Naive B cell (primary cell): ENCODE data around the gene RBFOX2. TPM values are rescaled to one million over a fixed set of nuclear protein-coding genes. Genes with fewer than 3 reads are reported as not detected.
"Not testable (repeated sequence)": the region's sequence is repeated elsewhere in the genome, so short reads cannot be mapped to it uniquely, and the experiment has no call there.

Experiments used
- ATAC-seq, 2 donors: fragments of 150-1000 bp; cut with Tn5 transposase; 2 replicates each; pipeline ENCODE4 v1.10.0; 2021; ENCODE audit warnings: low read depth in 2 of 2, mild to moderate bottlenecking in 2 of 2, moderate library complexity in 2 of 2
- DNase-seq: peaks from one replicate; pipeline ENCODE4 v3.0.0; 2022
- H3K27ac Mint-ChIP-seq, 6 donors: one replicate each; pipeline ENCODE4 v1.8.0; 2020 to 2022; ENCODE audit warnings: mild to moderate bottlenecking in 6 of 6, mixed read lengths in 6 of 6, moderate library complexity in 5 of 6, inconsistent platforms in 2 of 6
- H3K27me3 Mint-ChIP-seq, 3 donors: one replicate each; pipeline ENCODE4 v1.8.0; 2021 to 2022; ENCODE audit warnings: mixed read lengths in 3 of 3, mild to moderate bottlenecking in 1 of 3
- H3K36me3 Mint-ChIP-seq, 2 donors: one replicate each; pipeline ENCODE4 v1.8.0; 2020 to 2022; ENCODE audit warnings: mixed read lengths in 2 of 2, inconsistent platforms in 1 of 2, mild to moderate bottlenecking in 1 of 2
- H3K4me1 Mint-ChIP-seq, 3 donors: one replicate each; pipeline ENCODE4 v1.8.0; 2020 to 2022; ENCODE audit warnings: mixed read lengths in 3 of 3, inconsistent platforms in 1 of 3, mild to moderate bottlenecking in 1 of 3, moderate library complexity in 1 of 3
- H3K4me3 Mint-ChIP-seq, 8 donors: one replicate each; pipeline ENCODE4 v1.8.0; 2020 to 2022; ENCODE audit warnings: mild to moderate bottlenecking in 8 of 8, mixed read lengths in 8 of 8, moderate library complexity in 8 of 8, inconsistent platforms in 2 of 8
- H3K9me3 Mint-ChIP-seq, 7 donors: one replicate each; pipeline ENCODE4 v1.8.0; 2020 to 2022; ENCODE audit warnings: mixed read lengths in 7 of 7, mild to moderate bottlenecking in 5 of 7, inconsistent platforms in 2 of 7, moderate library complexity in 1 of 7
- polyA plus RNA-seq, 6 donors: library from polyadenylated mRNA; unstranded; fragments of 300-500 nt; fragmentation: Illumina TruSeq; gene quantifications; one replicate each; pipeline ENCODE4 v1.2.3, GENCODE V29; 2021; ENCODE audit warnings: low read depth in 6 of 6

RBFOX2 gene
- polyA plus RNA-seq, 6 donors from 2014 or later, result not detected

GRCh38 chr22:35996596-35996995 lies 32.0 kb downstream of the RBFOX2 start:
- ATAC-seq (no peak), DNase-seq (no peak)
- Mint-ChIP-seq H3K4me3 (no peak overlapping the region), H3K9me3 (no peaks in the 10 kb centered on the region), H3K36me3 (no peaks in the 10 kb centered on the region), H3K27me3 (peaks cover 24 to 32% (median 29%) of the 10 kb centered on the region in 3 donors), H3K4me1 (peaks cover 0 to 9% (median 4%) of the 10 kb centered on the region in 3 donors), H3K27ac (no peak overlapping the region)

- H3K4me1 Mint-ChIP-seq, result peaks cover 0 to 9% (median 4%) of the 10 kb centered on the region in 3 donors
- no peak overlapping the region for H3K27ac Mint-ChIP-seq
- DNase-seq, result no peak
- ATAC-seq, result no peak
- peaks cover 20 to 30% (median 29%) of the 10 kb centered on the region in 3 donors for H3K27me3 Mint-ChIP-seq
- no peaks in the 10 kb centered on the region for H3K9me3 Mint-ChIP-seq
- H3K36me3 Mint-ChIP-seq, result no peaks in the 10 kb centered on the region
- no peak overlapping the region for H3K4me3 Mint-ChIP-seq
Measured at GRCh38 chr22:35995772-35996171, 32.9 kb downstream of the RBFOX2 start.

- peaks cover 0 to 9% (median 4%) of the 10 kb centered on the region in 3 donors for H3K4me1 Mint-ChIP-seq
- H3K36me3 Mint-ChIP-seq, result no peaks in the 10 kb centered on the region
- no peaks in the 10 kb centered on the region for H3K9me3 Mint-ChIP-seq
- DNase-seq, result no peak
- ATAC-seq, result no peak
- H3K27ac Mint-ChIP-seq, result no peak overlapping the region
- H3K27me3 Mint-ChIP-seq, result peaks cover 18 to 29% (median 27%) of the 10 kb centered on the region in 3 donors
- no peak overlapping the region for H3K4me3 Mint-ChIP-seq
Measured at GRCh38 chr22:35995348-35995747, 33.3 kb downstream of the RBFOX2 start.

GRCh38 chr22:35993727-35994126 lies 34.9 kb downstream of the RBFOX2 start:
- not testable (repeated sequence) for H3K27ac Mint-ChIP-seq, ATAC-seq, DNase-seq, H3K4me3 Mint-ChIP-seq, H3K9me3 Mint-ChIP-seq, H3K36me3 Mint-ChIP-seq, H3K4me1 Mint-ChIP-seq
- peaks cover 18 to 29% (median 23%) of the 10 kb centered on the region in 3 donors for H3K27me3 Mint-ChIP-seq

- peaks cover 0 to 9% (median 4%) of the 10 kb centered on the region in 3 donors for H3K4me1 Mint-ChIP-seq
- no peak for ATAC-seq
- no peaks in the 10 kb centered on the region for H3K9me3 Mint-ChIP-seq
- H3K27me3 Mint-ChIP-seq, result peaks cover 18 to 24% (median 23%) of the 10 kb centered on the region in 3 donors
- H3K4me3 Mint-ChIP-seq, result no peak overlapping the region
- H3K27ac Mint-ChIP-seq, result no peak overlapping the region
- DNase-seq, result no peak
- H3K36me3 Mint-ChIP-seq, result no peaks in the 10 kb centered on the region
Measured at GRCh38 chr22:35993048-35993714, 35.4 kb downstream of the RBFOX2 start.

- no peak overlapping the region for H3K27ac Mint-ChIP-seq
- H3K9me3 Mint-ChIP-seq, result no peaks in the 10 kb centered on the region
- peaks cover 14 to 21% (median 18%) of the 10 kb centered on the region in 3 donors for H3K27me3 Mint-ChIP-seq
- H3K4me3 Mint-ChIP-seq, result no peak overlapping the region
- H3K36me3 Mint-ChIP-seq, result no peaks in the 10 kb centered on the region
- peaks cover 0 to 9% (median 4%) of the 10 kb centered on the region in 3 donors for H3K4me1 Mint-ChIP-seq
- no peak for DNase-seq
- no peak for ATAC-seq
Measured at GRCh38 chr22:35991168-35991567, 37.5 kb downstream of the RBFOX2 start.

GRCh38 chr22:35988030-35988429 lies 40.6 kb downstream of the RBFOX2 start:
- peaks cover 19 to 26% (median 23%) of the 10 kb centered on the region in 3 donors for H3K27me3 Mint-ChIP-seq
- ATAC-seq, result no peak
- DNase-seq, result no peak
- H3K9me3 Mint-ChIP-seq, result no peaks in the 10 kb centered on the region
- no peaks in the 10 kb centered on the region for H3K36me3 Mint-ChIP-seq
- H3K27ac Mint-ChIP-seq, result no peak overlapping the region
- no peaks in the 10 kb centered on the region for H3K4me1 Mint-ChIP-seq
- no peak overlapping the region for H3K4me3 Mint-ChIP-seq

- no peak overlapping the region for H3K4me3 Mint-ChIP-seq
- H3K27ac Mint-ChIP-seq, result no peak overlapping the region
- H3K27me3 Mint-ChIP-seq, result peaks cover 19 to 26% (median 22%) of the 10 kb centered on the region in 3 donors
- ATAC-seq, result no peak
- no peaks in the 10 kb centered on the region for H3K9me3 Mint-ChIP-seq
- peaks cover 0 to under 1% (median 0%) of the 10 kb centered on the region in 3 donors for H3K4me1 Mint-ChIP-seq
- no peak for DNase-seq
- H3K36me3 Mint-ChIP-seq, result no peaks in the 10 kb centered on the region
Measured at GRCh38 chr22:35987487-35987886, 41.1 kb downstream of the RBFOX2 start.

GRCh38 chr22:35986088-35986487 lies 42.5 kb downstream of the RBFOX2 start:
- Mint-ChIP-seq H3K27me3 (peaks cover 26 to 34% (median 31%) of the 10 kb centered on the region in 3 donors), H3K4me1 (peaks cover 0 to 3% (median 0%) of the 10 kb centered on the region in 3 donors)

GRCh38 chr22:35985371-35985770 lies 43.3 kb downstream of the RBFOX2 start:
- DNase-seq (no peak), ATAC-seq (no peak)
- Mint-ChIP-seq H3K4me1 (peaks cover 0 to 3% (median 0%) of the 10 kb centered on the region in 3 donors), H3K36me3 (no peaks in the 10 kb centered on the region), H3K4me3 (no peak overlapping the region), H3K9me3 (no peaks in the 10 kb centered on the region), H3K27ac (no peak overlapping the region), H3K27me3 (peaks cover 33 to 36% (median 34%) of the 10 kb centered on the region in 3 donors)

More at GRCh38 chr22:35986088-35986487, 42.5 kb downstream of the RBFOX2 start:
- ATAC-seq (no peak), DNase-seq (no peak)
- Mint-ChIP-seq H3K4me3 (no peak overlapping the region), H3K36me3 (no peaks in the 10 kb centered on the region), H3K27ac (no peak overlapping the region), H3K9me3 (no peaks in the 10 kb centered on the region)

- Mint-ChIP-seq H3K4me1 (peaks cover 0 to 3% (median 0%) of the 10 kb centered on the region in 3 donors), H3K4me3 (no peak overlapping the region)
Measured at GRCh38 chr22:35984183-35985175, 44.1 kb downstream of the RBFOX2 start.

GRCh38 chr22:35981900-35982299 lies 46.7 kb downstream of the RBFOX2 start:
- Mint-ChIP-seq H3K27me3 (peaks cover 50 to 57% (median 51%) of the 10 kb centered on the region in 3 donors), H3K36me3 (no peaks in the 10 kb centered on the region), H3K4me3 (no peak overlapping the region), H3K9me3 (no peaks in the 10 kb centered on the region), H3K27ac (no peak overlapping the region), H3K4me1 (peaks cover 0 to 3% (median 0%) of the 10 kb centered on the region in 3 donors)
- no peak for ATAC-seq
- DNase-seq, result no peak

More at GRCh38 chr22:35984183-35985175, 44.1 kb downstream of the RBFOX2 start:
- DNase-seq (no peak), ATAC-seq (no peak)
- Mint-ChIP-seq H3K36me3 (no peaks in the 10 kb centered on the region), H3K9me3 (no peaks in the 10 kb centered on the region), H3K27ac (no peak overlapping the region), H3K27me3 (peaks cover 34 to 44% (median 36%) of the 10 kb centered on the region in 3 donors)

- peaks cover 0 to 3% (median 0%) of the 10 kb centered on the region in 3 donors for H3K4me1 Mint-ChIP-seq
- ATAC-seq (no peak), DNase-seq (no peak)
- H3K36me3 Mint-ChIP-seq, result no peaks in the 10 kb centered on the region
- no peaks in the 10 kb centered on the region for H3K9me3 Mint-ChIP-seq
- H3K27me3 Mint-ChIP-seq, result peaks cover 51 to 64% (median 52%) of the 10 kb centered on the region in 3 donors
- no peak overlapping the region for H3K27ac Mint-ChIP-seq
- no peak overlapping the region for H3K4me3 Mint-ChIP-seq
Measured at GRCh38 chr22:35978889-35979288, 49.7 kb downstream of the RBFOX2 start.
